Left ventricle myocardium superior (tissue), 1 donor: ENCODE data around the gene COL27A1. TPM values are rescaled to one million over a fixed set of nuclear protein-coding genes. Genes with fewer than 3 reads are reported as not detected.
"Not testable (repeated sequence)": the region's sequence is repeated elsewhere in the genome, so short reads cannot be mapped to it uniquely, and the experiment has no call there.

Experiments used
- ATAC-seq: fragments of 200-7000 bp; cut with Tn5 transposase; one replicate; pipeline ENCODE4 v1.9.1; 2020; ENCODE audit warnings: mild to moderate bottlenecking, moderate library complexity
- DNase-seq: peaks from one replicate; pipeline ENCODE4 v3.0.0-alpha.2; 2020
- intact Hi-C: fragments of 100-400 bp; cut with micrococcal nuclease; formaldehyde crosslinking; loops from one replicate; pipeline ENCODE4 v1.11.0; 2022
- total RNA-seq: library from RNA; stranded (reverse); fragmentation: NEBNext Ultra II Directional; extraction: Animal tissue kit (Norgen Biotek cat#: 25700); gene quantifications from one replicate; pipeline ENCODE4 v1.2.1, GENCODE V29; 2021
- donor health status: DM: no; HTN: yes; CAD: no; lungs with severe emphysema.

Gene COL27A1
- total RNA-seq, 1 donor from 2014 or later = 11.0 TPM

GRCh38 chr9:114331229-114332195 lies 176.2 kb downstream of the COL27A1 start:
- intact Hi-C loops, ATAC-seq, DNase-seq: not testable (repeated sequence)

- not testable (repeated sequence) for ATAC-seq
These were observed 177.2 kb downstream of the COL27A1 start for GRCh38 chr9:114332474-114333040.

DNA sequence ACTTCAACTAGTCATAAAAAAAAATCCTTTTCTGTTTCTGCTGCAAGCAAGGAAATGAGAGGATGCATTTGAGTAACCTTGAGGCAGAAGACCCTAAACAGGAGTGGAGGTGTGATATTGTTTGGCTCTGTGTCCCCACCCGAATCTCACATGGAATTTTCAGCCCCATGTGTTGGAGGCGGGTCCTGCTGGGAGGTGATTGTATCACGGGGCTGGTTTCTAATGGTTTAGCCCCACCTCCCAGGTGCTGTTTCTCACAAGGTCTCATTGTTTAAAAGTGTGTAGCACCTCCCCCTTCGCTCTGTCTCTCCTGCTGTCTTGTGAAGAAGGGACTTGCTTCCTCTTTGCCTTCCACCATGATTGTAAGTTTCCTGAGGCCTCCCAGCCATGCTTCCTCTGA lies 178.4 kb downstream of the COL27A1 start:
- ATAC-seq, DNase-seq, intact Hi-C loops: not testable (repeated sequence)

More at GRCh38 chr9:114332474-114333040, 177.2 kb downstream of the COL27A1 start:
- DNase-seq, intact Hi-C loops: not testable (repeated sequence)

DNA sequence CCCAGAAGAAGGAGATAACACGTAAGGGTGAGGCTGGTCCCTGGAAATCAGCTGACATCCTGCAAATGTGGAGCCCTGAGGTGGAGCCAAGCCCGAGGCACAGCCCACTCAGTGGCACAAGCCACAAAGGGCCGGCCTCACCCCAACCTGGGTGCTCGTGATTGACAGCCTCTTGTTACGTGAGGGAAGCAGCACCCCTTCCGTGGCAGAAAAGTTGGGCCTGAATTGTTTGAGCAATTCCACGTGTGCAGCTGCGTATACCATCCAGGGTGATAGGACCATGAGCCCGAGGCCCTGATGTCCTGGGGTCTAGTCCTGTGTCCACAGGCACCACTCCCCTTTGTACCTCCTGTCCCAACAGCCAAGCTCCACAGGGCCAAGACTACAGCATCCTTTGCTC lies 179.2 kb downstream of the COL27A1 start:
- ATAC-seq (no peak), DNase-seq (no peak)
- intact Hi-C loops = no loop called here

DNA sequence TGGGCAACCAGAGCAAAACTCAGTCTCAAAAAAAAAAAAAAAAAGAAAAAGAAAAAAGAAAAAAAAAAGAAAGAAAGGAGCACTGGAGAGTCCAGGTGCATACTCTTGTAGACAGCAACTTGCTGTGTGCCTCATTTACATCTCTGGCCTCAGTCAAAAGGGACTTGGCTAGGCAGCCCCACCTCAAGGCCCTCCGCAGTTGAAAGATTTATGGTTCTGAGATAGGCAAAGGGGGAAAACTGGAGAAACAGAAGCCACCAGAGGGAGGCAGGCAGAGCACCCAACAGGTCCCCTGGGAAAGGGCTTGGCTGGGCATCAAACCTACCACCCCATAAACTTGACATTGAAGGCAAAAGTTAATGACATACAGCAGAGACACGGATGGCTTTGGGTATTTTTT lies 180.4 kb downstream of the COL27A1 start:
- no peak for DNase-seq
- ATAC-seq = no peak
- intact Hi-C loops = no loop called here

- intact Hi-C loops = no loop called here
- no peak for DNase-seq
- ATAC-seq = no peak
These were observed 180.8 kb downstream of the COL27A1 start for GRCh38 chr9:114336157-114336556.

DNA sequence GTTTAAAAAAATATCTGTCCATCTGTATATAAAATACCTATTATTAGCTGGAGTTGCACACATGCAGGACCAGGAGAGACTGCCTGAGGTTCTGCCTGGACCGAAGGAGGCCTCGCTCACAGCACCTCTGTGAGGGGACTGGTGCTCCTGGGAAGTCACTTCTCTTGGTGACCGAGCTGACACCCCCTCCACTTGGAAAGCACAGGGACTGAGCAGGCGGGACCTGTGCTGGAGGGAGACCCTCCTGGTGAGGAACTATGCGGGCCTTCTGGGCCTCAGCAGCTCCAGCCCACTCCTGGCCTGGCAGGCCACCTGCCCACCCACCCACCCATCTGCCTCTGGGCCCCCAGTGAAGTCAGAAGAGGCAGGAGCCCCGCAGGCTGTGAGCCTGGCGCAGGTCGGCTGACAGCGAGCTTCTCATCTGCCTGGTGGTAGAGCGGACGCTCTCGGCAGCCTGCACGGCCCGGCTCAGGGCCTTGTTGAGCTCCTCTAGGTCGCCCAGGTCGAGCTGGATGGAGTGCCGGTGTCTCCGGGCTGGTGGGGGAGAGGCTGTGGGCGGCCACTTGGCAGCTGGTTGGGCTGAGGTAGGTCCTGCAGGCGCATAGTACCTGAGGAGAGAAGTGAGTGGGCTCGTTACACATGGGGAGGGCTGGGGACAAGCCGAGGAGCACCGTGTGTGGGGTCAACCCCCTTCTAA lies 181.5 kb downstream of the COL27A1 start:
- DNase-seq (no peak), ATAC-seq (no peak)
- intact Hi-C loops = no loop called here

DNA sequence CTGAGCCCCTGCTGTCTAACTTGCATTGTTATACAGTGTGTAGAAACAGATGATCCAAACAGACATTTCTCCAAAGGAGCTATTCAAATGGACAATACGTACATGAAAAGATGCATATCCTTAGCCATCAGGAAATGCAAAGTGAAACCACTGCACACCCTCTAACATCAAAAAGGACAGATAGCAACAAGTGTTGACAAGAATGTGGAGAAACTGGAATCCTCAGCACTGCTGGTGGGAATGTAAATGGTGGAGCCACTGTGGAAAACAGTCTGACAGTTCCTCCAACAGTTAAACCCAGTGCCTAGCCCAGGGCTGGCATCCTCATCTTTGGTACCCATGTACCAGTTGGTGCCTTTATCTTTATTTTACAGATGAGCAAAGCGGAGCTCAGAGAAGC lies 182.8 kb downstream of the COL27A1 start:
- intact Hi-C loops = no loop called here
- DNase-seq = no peak
- ATAC-seq = no peak

DNA sequence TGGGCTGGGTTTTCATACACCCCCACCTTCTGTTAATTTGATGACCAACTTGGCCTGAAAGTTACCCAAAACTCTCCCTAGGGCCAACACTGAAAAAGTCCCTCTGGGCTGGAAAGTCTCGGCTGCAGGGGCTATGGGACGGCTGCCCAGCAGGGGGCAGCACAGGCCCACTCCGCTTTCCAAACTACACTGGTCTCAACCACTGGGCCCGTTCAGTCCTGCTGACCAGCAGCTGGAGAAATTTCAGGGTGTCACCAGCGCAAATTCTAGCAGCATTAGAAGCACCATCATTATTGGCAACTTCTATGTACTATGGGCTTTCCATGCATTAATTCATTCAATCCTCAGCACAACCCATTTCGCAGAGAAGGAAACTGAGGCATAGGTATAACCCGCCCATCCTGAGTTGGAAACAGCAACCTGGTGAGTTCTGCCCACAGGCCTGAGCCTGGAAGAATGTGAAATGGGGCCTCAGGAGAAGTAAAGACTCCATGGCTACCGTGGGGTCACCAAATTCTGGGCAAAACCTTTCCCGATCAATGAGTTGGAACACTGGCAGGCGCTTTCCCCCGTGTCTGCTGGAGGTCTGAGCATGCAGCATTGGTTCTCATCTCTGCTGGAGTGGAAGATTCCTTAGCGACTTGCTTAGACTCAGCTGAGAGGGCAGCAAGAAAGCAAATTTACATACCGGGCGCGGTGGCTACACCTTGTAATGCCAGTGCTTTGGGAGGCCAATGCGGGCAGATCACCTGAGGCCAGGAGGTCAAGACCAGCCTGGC lies 184.0 kb downstream of the COL27A1 start:
- ATAC-seq (peak; percentile 70), DNase-seq (peak; percentile 64)
- intact Hi-C loops = no loop called here

DNA sequence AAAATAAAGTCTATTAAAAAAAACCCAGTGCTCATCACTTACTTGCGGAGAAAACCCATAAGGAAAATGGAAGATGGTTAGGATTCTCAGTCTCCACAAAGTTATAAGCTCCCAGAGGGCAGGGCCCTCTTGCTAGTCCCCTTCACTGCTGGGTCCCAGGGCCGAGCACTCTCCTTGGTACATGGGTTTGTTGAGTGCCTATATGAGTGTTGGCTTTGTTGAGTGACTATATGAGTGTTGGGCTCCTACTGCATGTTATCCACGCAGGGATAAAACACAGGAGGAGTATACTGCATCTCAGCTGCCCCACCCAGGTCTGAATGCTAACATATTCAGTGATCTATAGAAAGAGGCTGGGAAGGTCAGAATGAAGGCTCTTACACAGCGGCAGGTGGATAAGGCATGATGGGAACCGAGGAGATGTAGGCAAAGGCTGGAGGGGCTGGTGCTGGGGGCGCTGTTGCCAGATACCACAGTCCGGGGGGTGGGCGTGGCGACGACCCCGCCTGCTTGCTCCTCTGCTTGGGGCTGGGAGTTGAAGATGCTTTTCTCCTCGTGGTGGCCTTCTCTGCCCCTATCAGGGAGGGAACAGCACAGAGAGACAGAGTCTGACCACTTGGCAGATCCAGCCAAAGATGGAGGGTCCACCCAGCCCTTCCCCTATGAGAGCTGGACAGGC lies 186.0 kb downstream of the COL27A1 start:
- no peak for DNase-seq
- no peak for ATAC-seq
- intact Hi-C loops = no loop called here

DNA sequence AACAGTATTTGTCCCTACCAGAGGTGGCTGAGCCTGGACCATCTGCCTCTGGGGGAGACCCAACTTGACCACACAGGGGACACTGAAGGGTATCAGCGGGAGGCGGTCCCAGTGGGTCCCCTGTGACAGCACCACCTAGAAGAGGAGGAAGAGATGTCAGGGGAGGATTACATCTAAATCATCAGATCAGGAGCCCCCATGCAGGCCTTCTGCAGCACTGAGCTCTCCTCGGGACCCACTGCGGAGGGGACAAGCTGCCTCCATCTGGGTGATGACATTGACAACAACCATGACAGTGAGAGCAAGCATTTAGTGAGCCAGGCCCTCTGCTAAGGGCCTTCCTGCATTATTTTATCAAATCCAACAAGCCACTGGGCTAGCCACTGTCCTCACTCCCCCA lies 186.7 kb downstream of the COL27A1 start:
- intact Hi-C loops = no loop called here
- ATAC-seq = no peak
- no peak for DNase-seq

DNA sequence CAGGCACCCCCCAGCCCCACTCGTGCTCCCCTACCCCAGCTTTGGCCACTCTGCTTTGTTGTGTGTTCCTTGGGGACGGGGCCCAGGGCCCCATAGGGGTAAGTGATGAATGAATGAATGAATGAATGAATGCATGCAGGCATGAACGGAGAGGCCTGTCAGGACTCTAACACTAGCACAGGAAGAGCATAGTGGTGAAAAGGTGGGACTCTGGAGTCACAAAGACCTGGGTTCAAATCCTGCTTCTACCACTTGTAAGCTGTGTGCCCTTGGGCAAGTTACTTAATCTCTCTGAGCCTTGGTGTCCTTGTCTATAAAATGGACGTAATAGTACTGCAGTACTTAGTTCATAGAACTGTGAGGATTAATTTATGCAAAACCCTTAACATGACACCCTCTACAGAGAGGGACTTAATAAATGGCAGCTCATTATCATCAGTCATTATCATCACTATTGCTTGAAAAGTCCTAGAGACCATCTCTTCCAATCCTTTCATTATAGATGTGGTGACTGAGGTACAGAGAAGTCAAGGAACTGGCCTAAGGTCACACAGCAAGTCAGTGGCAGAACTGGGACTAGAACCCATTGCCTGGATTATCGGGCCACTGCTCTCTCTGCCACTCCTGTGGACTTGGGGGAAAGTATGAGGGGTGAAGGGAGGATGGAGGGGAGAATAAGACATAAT lies 187.6 kb downstream of the COL27A1 start:
- intact Hi-C loops = no loop called here
- no peak for DNase-seq
- no peak for ATAC-seq

- intact Hi-C loops = no loop called here
- DNase-seq (no peak), ATAC-seq (no peak)
These were observed 188.3 kb downstream of the COL27A1 start for GRCh38 chr9:114343471-114344187.

DNA sequence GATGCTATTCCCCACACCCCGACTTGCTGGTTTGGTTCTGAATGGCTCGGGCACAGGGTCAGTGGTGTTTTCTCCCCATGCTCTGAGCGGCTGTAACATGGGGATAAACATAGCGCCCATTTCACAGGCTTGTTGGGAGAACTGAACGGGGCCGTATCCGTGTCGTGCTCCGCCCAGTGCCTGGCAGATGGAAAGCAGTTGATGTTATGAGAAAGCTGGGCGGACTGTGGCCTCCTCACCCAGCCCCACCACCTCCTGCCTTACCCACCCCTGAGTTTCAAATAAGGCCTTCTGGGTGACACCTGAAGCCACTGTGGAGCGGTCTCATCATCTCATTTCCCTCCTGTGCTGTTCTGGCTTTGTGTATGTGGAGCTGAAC lies 188.8 kb downstream of the COL27A1 start:
- intact Hi-C loops = no loop called here
- ATAC-seq = no peak
- DNase-seq = no peak

DNA sequence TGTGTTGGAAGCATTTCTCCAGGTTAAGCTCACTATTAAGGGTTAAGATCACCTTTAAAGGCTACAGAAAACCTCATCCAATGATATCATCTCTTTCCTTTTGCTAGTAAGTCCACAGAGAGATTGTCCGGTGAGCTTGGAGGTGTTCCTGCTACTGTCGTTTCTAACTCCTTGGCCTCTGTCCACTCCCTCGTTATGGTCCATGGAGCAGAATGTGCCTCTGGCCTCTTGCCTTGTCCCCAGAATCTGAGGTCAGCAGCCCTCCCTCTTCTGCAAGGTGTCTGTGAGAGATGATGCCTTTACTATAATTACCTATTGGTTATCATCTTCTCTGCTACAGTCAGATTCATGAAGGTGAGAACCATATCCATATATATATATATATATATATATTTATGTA lies 189.4 kb downstream of the COL27A1 start:
- intact Hi-C loops = no loop called here
- ATAC-seq = no peak
- no peak for DNase-seq

GRCh38 chr9:114345493-114346065 lies 190.2 kb downstream of the COL27A1 start:
- intact Hi-C loops = no loop called here
- ATAC-seq = no peak

DNA sequence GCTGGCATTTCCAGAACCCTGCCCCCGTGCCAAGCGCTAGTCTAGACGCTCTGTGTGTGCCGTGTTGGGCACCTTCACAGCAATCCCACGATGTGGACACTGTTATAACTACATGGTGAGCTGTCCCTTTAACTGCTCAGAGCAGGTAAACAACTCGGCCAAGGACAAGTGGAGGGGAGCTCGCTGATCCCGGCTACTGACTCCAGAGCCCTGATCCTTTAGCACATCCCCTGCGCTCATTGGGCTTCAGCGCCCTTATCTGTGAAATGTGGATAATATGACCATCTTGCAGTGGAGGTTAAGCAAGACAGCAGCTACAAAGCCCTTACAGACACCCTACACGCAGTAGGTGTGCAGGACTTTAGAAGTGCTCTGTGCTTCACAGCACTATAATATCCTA lies 190.8 kb downstream of the COL27A1 start:
- intact Hi-C loops = no loop called here
- no peak for ATAC-seq
- DNase-seq = no peak

More at GRCh38 chr9:114345493-114346065, 190.2 kb downstream of the COL27A1 start:
- DNase-seq = no peak
